IMR-90 (cell line): Measurements from ENCODE around the gene GTPBP8. TPM values are rescaled to one million over a fixed set of nuclear protein-coding genes. Genes with fewer than 3 reads are reported as not detected.

Source experiments
- ATAC-seq: fragments of 200-7000 bp; cut with Tn5 transposase; 2 replicates; pipeline ENCODE4 v1.9.1; 2020; ENCODE audit warnings: low read depth, mild to moderate bottlenecking, moderate library complexity
- BruUV-seq: library from RNA; stranded (reverse); fragments of 400-500 nt; replicated peaks from 2 replicates; lab custom pipeline; 2021; lab: Mats Ljungman, UMichigan
- CTCF ChIA-PET: fragments of 300-600 bp; formaldehyde crosslinking; extraction: SDS; loops from one replicate; lab custom pipeline; 2021; ENCODE audit warnings: antibody characterized with exemption; lab: Yijun Ruan, JAX
- POLR2A ChIA-PET: fragments of 300-600 bp; sonication (Branson Sonifier 250); formaldehyde crosslinking; loops from one replicate; lab custom pipeline; 2022; ENCODE audit warnings: antibody characterized with exemption; ENCODE audit not compliant: unreplicated experiment; lab: Charles Lee
- DNase-seq: peaks from one replicate; pipeline ENCODE4 v3.0.0; 2013
- H2AFZ ChIP-seq: replicated peaks from 2 replicates; pipeline ENCODE3; 2013; ENCODE audit warnings: low read length, mild to moderate bottlenecking; ENCODE audit not compliant: poor library complexity
- H2AK5ac ChIP-seq: 2 replicates; pipeline ENCODE4 v1.6.1; 2013; ENCODE audit warnings: low read depth, low read length, inconsistent platforms
- H2AK9ac ChIP-seq: replicated peaks from 2 replicates; pipeline ENCODE3; 2013; ENCODE audit warnings: mild to moderate bottlenecking, low read depth, low read length, moderate library complexity; ENCODE audit not compliant: poor library complexity
- H2BK120ac ChIP-seq: 2 replicates; pipeline ENCODE4 v1.6.1; 2013; ENCODE audit warnings: low read depth, low read length, inconsistent platforms
- H2BK15ac ChIP-seq: 3 replicates; pipeline ENCODE4 v1.6.1; 2013; ENCODE audit warnings: low read depth, low read length, inconsistent platforms
- H2BK20ac ChIP-seq: 2 replicates; pipeline ENCODE4 v1.6.1; 2013; ENCODE audit warnings: low read depth, mild to moderate bottlenecking, inconsistent platforms, low read length, moderate library complexity
- H2BK5ac ChIP-seq: 2 replicates; pipeline ENCODE4 v1.6.1; 2013; ENCODE audit warnings: mild to moderate bottlenecking, low read depth, low read length, inconsistent platforms; ENCODE audit not compliant: poor library complexity, severe bottlenecking
- H3K14ac ChIP-seq: replicated peaks from 2 replicates; pipeline ENCODE4 v1.6.1; 2013; ENCODE audit warnings: low read depth, low read length, inconsistent platforms
- H3K18ac ChIP-seq: 2 replicates; pipeline ENCODE4 v1.6.1; 2013; ENCODE audit warnings: low read depth, low read length, control low read depth
- H3K23ac ChIP-seq: 2 replicates; pipeline ENCODE4 v1.6.1; 2013; ENCODE audit warnings: low read depth, low read length, inconsistent platforms
- H3K27ac ChIP-seq: 2 replicates; pipeline ENCODE4 v1.5.1; 2013; ENCODE audit warnings: mild to moderate bottlenecking, control low read depth, low read length; ENCODE audit not compliant: insufficient read depth
- H3K27me3 ChIP-seq: 2 replicates; pipeline ENCODE4 v1.6.1; 2013; ENCODE audit warnings: low read length; ENCODE audit not compliant: control insufficient read depth, insufficient read depth
- H3K36me3 ChIP-seq: 2 replicates; pipeline ENCODE4 v1.6.1; 2013; ENCODE audit warnings: low read length, mixed read lengths; ENCODE audit not compliant: control insufficient read depth, insufficient read depth
- H3K4ac ChIP-seq: 2 replicates; pipeline ENCODE4 v1.6.1; 2013; ENCODE audit warnings: low read depth, low read length, inconsistent platforms
- H3K4me1 ChIP-seq: 2 replicates; pipeline ENCODE4 v1.6.1; 2013; ENCODE audit warnings: low read length, mixed read lengths; ENCODE audit not compliant: control insufficient read depth, insufficient read depth
- H3K4me2 ChIP-seq: 2 replicates; pipeline ENCODE4 v1.6.1; 2013; ENCODE audit warnings: low read depth, mild to moderate bottlenecking, control low read depth, low read length, moderate library complexity
- H3K4me3 ChIP-seq: 2 replicates; pipeline ENCODE4 v1.5.1; 2013; ENCODE audit warnings: low read depth, mild to moderate bottlenecking, control low read depth, low read length, moderate library complexity; ENCODE audit not compliant: insufficient read depth
- H3K56ac ChIP-seq: 2 replicates; pipeline ENCODE4 v1.6.1; 2013; ENCODE audit warnings: low read length, inconsistent platforms; ENCODE audit not compliant: insufficient read depth; ENCODE audit errors: extremely low read depth
- H3K79me1 ChIP-seq, 2 experiments: 2 replicates each; pipeline ENCODE4 v1.6.1; 2013; ENCODE audit warnings: low read length in 2 of 2, inconsistent platforms in 1 of 2, low read depth in 1 of 2
- H3K9ac ChIP-seq: 2 replicates; pipeline ENCODE4 v1.6.1; 2013; ENCODE audit warnings: low read depth, low read length, control low read depth
- H3K9me1 ChIP-seq: 2 replicates; pipeline ENCODE4 v1.6.1; 2013; ENCODE audit warnings: low read length, inconsistent platforms; ENCODE audit not compliant: insufficient read depth
- H3K9me3 ChIP-seq: 2 replicates; pipeline ENCODE4 v1.6.1; 2013; ENCODE audit warnings: low read length; ENCODE audit not compliant: control insufficient read depth, insufficient read depth
- H4K20me1 ChIP-seq: 2 replicates; pipeline ENCODE4 v1.6.1; 2013; ENCODE audit warnings: low read length, inconsistent platforms; ENCODE audit not compliant: insufficient read depth
- H4K5ac ChIP-seq: 2 replicates; pipeline ENCODE4 v1.6.1; 2013; ENCODE audit warnings: mild to moderate bottlenecking, low read depth, low read length, control low read depth
- H4K8ac ChIP-seq, 2 experiments: 2 replicates each; pipeline ENCODE4 v1.6.1; 2013; ENCODE audit warnings: low read depth in 2 of 2, low read length in 2 of 2, control low read depth in 1 of 2, inconsistent platforms in 1 of 2
- H4K91ac ChIP-seq: 2 replicates; pipeline ENCODE4 v1.6.1; 2013; ENCODE audit warnings: low read depth, low read length, inconsistent platforms; ENCODE audit not compliant: insufficient read depth
- CEBPB ChIP-seq: IDR thresholded peaks from 2 replicates; pipeline ENCODE4 v1.6.1; 2012; ENCODE audit warnings: low read depth, low read length, improper control_type of control experiment
- CHD1 ChIP-seq: IDR thresholded peaks from 2 replicates; pipeline ENCODE4 v1.6.1; 2012; ENCODE audit warnings: low read depth, low read length, improper control_type of control experiment
- FOS ChIP-seq: fragments of 150-350 bp; IDR thresholded peaks from 2 replicates; pipeline ENCODE4 v1.6.1; 2016; ENCODE audit warnings: low read depth, low read length
- MAFK ChIP-seq: IDR thresholded peaks from 2 replicates; pipeline ENCODE4 v1.6.1; 2012; ENCODE audit warnings: low read depth, low read length, improper control_type of control experiment
- MAZ ChIP-seq: IDR thresholded peaks from 2 replicates; pipeline ENCODE4 v1.6.1; 2012; ENCODE audit warnings: low read depth, mild to moderate bottlenecking, low read length, improper control_type of control experiment, moderate library complexity, borderline replicate concordance
- MXI1 ChIP-seq: IDR thresholded peaks from 2 replicates; pipeline ENCODE4 v1.6.1; 2012; ENCODE audit warnings: low read depth, mild to moderate bottlenecking, low read length, moderate library complexity, borderline replicate concordance
- NFE2L2 ChIP-seq: fragments of 150-350 bp; IDR thresholded peaks from 2 replicates; pipeline ENCODE4 v1.6.1; 2016; ENCODE audit warnings: low read depth, mild to moderate bottlenecking, low read length
- RAD21 ChIP-seq: IDR thresholded peaks from 2 replicates; pipeline ENCODE4 v1.6.1; 2012; ENCODE audit warnings: low read length, improper control_type of control experiment
- RCOR1 ChIP-seq: IDR thresholded peaks from 2 replicates; pipeline ENCODE4 v1.6.1; 2012; ENCODE audit warnings: mild to moderate bottlenecking, low read length, improper control_type of control experiment; ENCODE audit not compliant: insufficient replicate concordance
- SMC3 ChIP-seq: fragments of 150-350 bp; IDR thresholded peaks from 2 replicates; pipeline ENCODE4 v1.6.1; 2016; ENCODE audit warnings: low read depth, mild to moderate bottlenecking, antibody characterized with exemption, low read length, moderate library complexity
- WGBS, 2 experiments: methylation state at CpG; one replicate each; pipeline versions ENCODE4 v1.1.5 to v1.1.7; 2013; ENCODE audit warnings: missing lambda C conversion rate in 2 of 2; ENCODE audit not compliant: insufficient read length in 1 of 2; ENCODE audit errors: extremely low coverage in 2 of 2; 5-methylcytosine and 5-hydroxymethylcytosine counted together
- dilution Hi-C: fragments of 300-500 bp; cut with HindIII; formaldehyde crosslinking; loops from one replicate; pipeline ENCODE4 v1.14.3; 2018; ENCODE audit warnings: low sequenced_read_pairs; ENCODE audit not compliant: unreplicated experiment
- in situ Hi-C: fragments of 300-500 bp; cut with MboI; formaldehyde crosslinking; loops from 3 replicates; pipeline ENCODE4 v1.14.3; 2019; ENCODE audit warnings: low sequenced_read_pairs, inconsistent platforms, mixed read lengths
- intact Hi-C: fragments of 100-400 bp; cut with micrococcal nuclease; formaldehyde crosslinking; loops from 2 replicates; pipeline ENCODE4 v1.10.0; 2022
- polyA plus RNA-seq, 3 experiments: library from polyadenylated mRNA; depleted of rRNA; stranded (reverse); fragments of >200 nt; gene quantifications; 2 replicates each; pipeline ENCODE4 v1.2.3, GENCODE V29; 2012; ENCODE audit warnings: low replicate concordance in 1 of 3
- total RNA-seq: library from RNA; depleted of rRNA; stranded (reverse); fragments of >200 nt; gene quantifications from 2 replicates; pipeline ENCODE4 v1.2.3, GENCODE V29; 2012
- TF ChIP-seq, protein P1 (sequence below): fragments of 150-350 bp; IDR thresholded peaks from 2 replicates; pipeline ENCODE4 v1.6.1; 2016; ENCODE audit warnings: low read depth, mild to moderate bottlenecking, low read length, moderate library complexity, borderline replicate concordance
- TF ChIP-seq, protein P2 (sequence below): fragments of 150-350 bp; IDR thresholded peaks from 2 replicates; pipeline ENCODE4 v1.6.1; 2017; ENCODE audit warnings: mild to moderate bottlenecking, antibody characterized with exemption, low read length, low read depth

Gene GTPBP8
- total and polyA plus RNA-seq, 2 of the 4 experiments (the other 2 are of a cell fraction), result 15.4 to 23.9 TPM

DNA sequence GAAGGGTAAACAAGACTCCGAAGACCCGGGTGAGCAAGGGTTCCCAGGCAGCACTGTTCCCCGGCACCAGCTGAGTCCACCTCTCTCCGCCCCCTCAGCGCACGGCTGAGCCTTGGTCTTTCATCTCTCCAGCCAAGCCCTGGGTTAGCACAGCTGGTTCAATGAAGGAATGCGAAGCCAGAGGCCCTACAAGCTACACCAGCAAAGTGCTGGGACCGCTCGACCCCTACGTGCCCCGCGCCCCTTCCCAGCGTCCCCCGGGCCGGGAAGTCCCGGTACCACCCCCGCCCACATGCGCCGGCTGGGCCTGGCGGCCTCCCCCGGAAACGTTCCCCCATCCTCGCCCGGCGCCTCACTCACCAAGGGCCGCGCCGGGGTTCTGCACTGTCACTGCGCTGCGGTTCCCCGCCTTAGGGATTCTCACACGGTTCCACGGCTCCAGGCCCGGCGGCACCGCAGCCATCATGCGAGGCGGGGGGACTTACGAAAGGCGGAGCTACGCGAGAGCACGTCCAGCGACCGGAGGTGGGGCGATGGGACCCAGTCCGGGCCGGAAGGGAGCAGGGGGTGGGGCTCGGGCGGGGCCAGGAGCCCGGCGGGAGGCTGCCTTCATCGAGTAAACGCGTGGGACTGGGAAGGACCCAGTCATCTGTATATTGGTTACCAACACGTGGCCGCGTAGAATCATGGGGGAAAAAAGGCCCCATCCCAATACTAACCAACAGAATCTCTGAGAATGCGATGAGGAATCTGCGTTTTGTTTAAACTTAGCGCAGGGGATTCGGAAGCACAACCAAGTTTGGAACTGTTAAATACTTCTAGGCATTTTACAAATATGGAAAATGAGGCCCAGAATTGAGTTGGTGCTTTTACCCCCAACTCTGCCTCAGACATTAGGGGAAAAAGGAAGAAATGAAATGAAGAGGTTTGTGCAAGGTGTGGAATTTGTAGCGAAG is 28.7 kb downstream of the GTPBP8 start (continued):
- TF ChIP-seq, protein P1, sequence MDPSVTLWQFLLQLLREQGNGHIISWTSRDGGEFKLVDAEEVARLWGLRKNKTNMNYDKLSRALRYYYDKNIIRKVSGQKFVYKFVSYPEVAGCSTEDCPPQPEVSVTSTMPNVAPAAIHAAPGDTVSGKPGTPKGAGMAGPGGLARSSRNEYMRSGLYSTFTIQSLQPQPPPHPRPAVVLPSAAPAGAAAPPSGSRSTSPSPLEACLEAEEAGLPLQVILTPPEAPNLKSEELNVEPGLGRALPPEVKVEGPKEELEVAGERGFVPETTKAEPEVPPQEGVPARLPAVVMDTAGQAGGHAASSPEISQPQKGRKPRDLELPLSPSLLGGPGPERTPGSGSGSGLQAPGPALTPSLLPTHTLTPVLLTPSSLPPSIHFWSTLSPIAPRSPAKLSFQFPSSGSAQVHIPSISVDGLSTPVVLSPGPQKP, result no peak
- TF ChIP-seq MAFK, result no peak
- TF ChIP-seq SMC3, result no peak

DNA sequence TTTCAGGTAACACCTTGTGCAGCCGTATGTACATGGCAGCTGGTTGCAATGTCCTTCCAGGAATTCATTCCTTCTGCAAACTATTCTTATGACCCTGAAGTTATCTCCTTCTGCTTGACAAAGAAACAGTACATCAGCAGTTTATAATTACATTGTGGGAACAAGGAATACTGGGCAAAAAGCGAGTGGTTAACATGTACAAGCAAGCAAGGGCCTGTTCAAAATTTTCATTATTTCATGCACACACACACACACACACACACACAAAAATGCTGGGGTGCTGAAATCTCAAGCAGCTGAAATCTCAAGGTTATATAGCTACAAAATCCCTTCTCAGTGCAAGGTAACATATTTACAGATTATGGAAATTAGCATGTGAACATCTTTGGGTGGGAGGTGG is 30.7 kb downstream of the GTPBP8 start:
- ATAC-seq, result no peak
- 0 out of 2 replicates have a peak, but pooled peaks cover 2% of the 10 kb centered on the region for H3K4me1 ChIP-seq
- H2BK120ac ChIP-seq, result no peak overlapping the region
- H3K4me2 ChIP-seq, result no peak overlapping the region
- no peak overlapping the region for H2AK9ac ChIP-seq
- H2BK20ac ChIP-seq, result no peak overlapping the region
- no peak overlapping the region for H2BK15ac ChIP-seq
- intact Hi-C loops (no loop called here), dilution Hi-C loops (no loop called here), in situ Hi-C loops (no loop called here)
- H3K56ac ChIP-seq, result no peak overlapping the region
- no peak overlapping the region for H3K9ac ChIP-seq
- no TSS peak for BruUV-seq
- WGBS, 2 experiments, result 100% methylated on average over 1 of the region's 2 CpGs; no CpG with 5 or more reads in 1 of the 2 experiments
- TF ChIP-seq NFE2L2, result no peak
- no peak for TF ChIP-seq CHD1
- TF ChIP-seq MAZ, result no peak
- no peak for TF ChIP-seq SMC3
- no peak for TF ChIP-seq RCOR1
- no peak for TF ChIP-seq MAFK
- TF ChIP-seq CEBPB, result no peak
- TF ChIP-seq MXI1, result no peak
- TF ChIP-seq RAD21, result no peak
- TF ChIP-seq, protein P1, result no peak
- TF ChIP-seq FOS, result no peak
- TF ChIP-seq, protein P2, sequence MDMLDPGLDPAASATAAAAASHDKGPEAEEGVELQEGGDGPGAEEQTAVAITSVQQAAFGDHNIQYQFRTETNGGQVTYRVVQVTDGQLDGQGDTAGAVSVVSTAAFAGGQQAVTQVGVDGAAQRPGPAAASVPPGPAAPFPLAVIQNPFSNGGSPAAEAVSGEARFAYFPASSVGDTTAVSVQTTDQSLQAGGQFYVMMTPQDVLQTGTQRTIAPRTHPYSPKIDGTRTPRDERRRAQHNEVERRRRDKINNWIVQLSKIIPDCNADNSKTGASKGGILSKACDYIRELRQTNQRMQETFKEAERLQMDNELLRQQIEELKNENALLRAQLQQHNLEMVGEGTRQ, result no peak
- H4K8ac ChIP-seq, result no peak overlapping the region
- H2AFZ ChIP-seq, result no peak overlapping the region
- H3K9me3 ChIP-seq, result no peaks in the 10 kb centered on the region
- no peaks in the 10 kb centered on the region for H3K27me3 ChIP-seq
- H4K91ac ChIP-seq, result no peak overlapping the region
- no peak overlapping the region for H3K4me3 ChIP-seq
- no peak overlapping the region for H3K27ac ChIP-seq
- peaks cover 13 to 32% of the 10 kb centered on the region in 2 experiments for H3K79me1 ChIP-seq
- H3K18ac ChIP-seq, result no peak overlapping the region
- H2BK5ac ChIP-seq, result no peak overlapping the region
- no peak overlapping the region for H3K14ac ChIP-seq
- H4K5ac ChIP-seq, result no peak overlapping the region
- H3K36me3 ChIP-seq, result peaks cover 2% of the 10 kb centered on the region; the same call in 1 of the 2 replicates
- no peak overlapping the region for H2AK5ac ChIP-seq
- H4K20me1 ChIP-seq, result no peaks in the 10 kb centered on the region
- DNase-seq, result no peak
- ChIA-PET POLR2A (no interaction called here), CTCF (interaction anchor here (0.6 to 1.1 kb wide), 2 partner anchors 14 to 1325 kb away, joined by 3 read pairs; no protein-coding TSS in a partner anchor)
- H3K9me1 ChIP-seq, result peaks cover 3% of the 10 kb centered on the region
- H3K23ac ChIP-seq, result no peak overlapping the region
- H3K4ac ChIP-seq, result no peak overlapping the region
